CD8-positive, alpha-beta memory T cell (primary cell): ENCODE data around the gene MICU1. TPM values are rescaled to one million over a fixed set of nuclear protein-coding genes. Genes with fewer than 3 reads are reported as not detected.
A peak's percentile ranks its signal among the peaks of the same experiment; 100 is the strongest.
"Not testable (repeated sequence)": the region's sequence is repeated elsewhere in the genome, so short reads cannot be mapped to it uniquely, and the experiment has no call there.

ENCODE experiments used
- CTCF ChIA-PET: fragments of 350-600 bp; sonication (Branson Sonifier 250); formaldehyde crosslinking; loops from one replicate; lab custom pipeline; 2021; ENCODE audit warnings: antibody characterized with exemption; lab: Charles Lee
- POLR2A ChIA-PET: fragments of 350-600 bp; sonication (Branson Sonifier 250); formaldehyde crosslinking; loops from one replicate; lab custom pipeline; 2021; ENCODE audit warnings: antibody characterized with exemption; lab: Charles Lee
- DNase-seq, 5 donors: peaks; one replicate each; pipeline versions ENCODE4 v3.0.0 to v3.0.0-alpha.2; 2020 to 2022; ENCODE audit warnings: mixed read lengths in 1 of 5
- H3K27ac ChIP-seq: one replicate; pipeline ENCODE4 v1.7.0; 2013; ENCODE audit warnings: low read depth, mild to moderate bottlenecking, low read length, moderate library complexity
- H3K27me3 ChIP-seq: 2 replicates; pipeline ENCODE4 v1.7.0; 2013; ENCODE audit warnings: low read length, mild to moderate bottlenecking; ENCODE audit not compliant: insufficient read depth, poor library complexity, severe bottlenecking
- H3K36me3 ChIP-seq: 2 replicates; pipeline ENCODE4 v1.7.0; 2013; ENCODE audit warnings: mild to moderate bottlenecking, low read length, moderate library complexity; ENCODE audit not compliant: insufficient read depth
- H3K4me1 ChIP-seq: 2 replicates; pipeline ENCODE4 v1.7.0; 2013; ENCODE audit warnings: mild to moderate bottlenecking, low read length, moderate library complexity; ENCODE audit not compliant: insufficient read depth
- H3K4me3 ChIP-seq: 2 replicates; pipeline ENCODE4 v1.7.0; 2013; ENCODE audit warnings: mild to moderate bottlenecking, low read length
- H3K9me3 ChIP-seq: 2 replicates; pipeline ENCODE4 v1.7.0; 2013; ENCODE audit warnings: mild to moderate bottlenecking, low read length
- H3K27ac Mint-ChIP-seq, 8 donors: one replicate each; pipeline ENCODE4 v1.8.0; 2020 to 2021; ENCODE audit warnings: mixed read lengths in 8 of 8, mild to moderate bottlenecking in 6 of 8, inconsistent platforms in 3 of 8, moderate library complexity in 3 of 8
- H3K27me3 Mint-ChIP-seq, 2 donors: one replicate each; pipeline ENCODE4 v1.8.0; 2020 to 2021; ENCODE audit warnings: mixed read lengths in 2 of 2, mild to moderate bottlenecking in 1 of 2, moderate library complexity in 1 of 2
- H3K36me3 Mint-ChIP-seq, 3 donors: one replicate each; pipeline ENCODE4 v1.8.0; 2020 to 2021; ENCODE audit warnings: mixed read lengths in 3 of 3, inconsistent platforms in 1 of 3, mild to moderate bottlenecking in 1 of 3
- H3K4me1 Mint-ChIP-seq, 3 donors: one replicate each; pipeline ENCODE4 v1.8.0; 2020 to 2021; ENCODE audit warnings: mixed read lengths in 3 of 3, inconsistent platforms in 1 of 3, mild to moderate bottlenecking in 1 of 3
- H3K4me3 Mint-ChIP-seq, 7 donors: one replicate each; pipeline ENCODE4 v1.8.0; 2020 to 2021; ENCODE audit warnings: mixed read lengths in 7 of 7, mild to moderate bottlenecking in 6 of 7, moderate library complexity in 4 of 7, inconsistent platforms in 2 of 7
- H3K9me3 Mint-ChIP-seq, 5 donors: one replicate each; pipeline ENCODE4 v1.8.0; 2020 to 2022; ENCODE audit warnings: mixed read lengths in 5 of 5, mild to moderate bottlenecking in 3 of 5, moderate library complexity in 2 of 5, inconsistent platforms in 1 of 5
- polyA plus RNA-seq: library from polyadenylated mRNA; unstranded; fragments of 300-500 nt; fragmentation: Illumina TruSeq; gene quantifications from one replicate; pipeline ENCODE4 v1.2.3, GENCODE V29; 2021
- total RNA-seq, 2 experiments: library from RNA; stranded (reverse); gene quantifications; one replicate each; pipeline ENCODE4 v1.2.3, GENCODE V29; 2021

The MICU1 gene, protein sequence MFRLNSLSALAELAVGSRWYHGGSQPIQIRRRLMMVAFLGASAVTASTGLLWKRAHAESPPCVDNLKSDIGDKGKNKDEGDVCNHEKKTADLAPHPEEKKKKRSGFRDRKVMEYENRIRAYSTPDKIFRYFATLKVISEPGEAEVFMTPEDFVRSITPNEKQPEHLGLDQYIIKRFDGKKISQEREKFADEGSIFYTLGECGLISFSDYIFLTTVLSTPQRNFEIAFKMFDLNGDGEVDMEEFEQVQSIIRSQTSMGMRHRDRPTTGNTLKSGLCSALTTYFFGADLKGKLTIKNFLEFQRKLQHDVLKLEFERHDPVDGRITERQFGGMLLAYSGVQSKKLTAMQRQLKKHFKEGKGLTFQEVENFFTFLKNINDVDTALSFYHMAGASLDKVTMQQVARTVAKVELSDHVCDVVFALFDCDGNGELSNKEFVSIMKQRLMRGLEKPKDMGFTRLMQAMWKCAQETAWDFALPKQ
- total RNA-seq (10 to 100 TPM; 26.9 to 27.9 TPM), polyA plus RNA-seq (25.3 TPM)

DNA sequence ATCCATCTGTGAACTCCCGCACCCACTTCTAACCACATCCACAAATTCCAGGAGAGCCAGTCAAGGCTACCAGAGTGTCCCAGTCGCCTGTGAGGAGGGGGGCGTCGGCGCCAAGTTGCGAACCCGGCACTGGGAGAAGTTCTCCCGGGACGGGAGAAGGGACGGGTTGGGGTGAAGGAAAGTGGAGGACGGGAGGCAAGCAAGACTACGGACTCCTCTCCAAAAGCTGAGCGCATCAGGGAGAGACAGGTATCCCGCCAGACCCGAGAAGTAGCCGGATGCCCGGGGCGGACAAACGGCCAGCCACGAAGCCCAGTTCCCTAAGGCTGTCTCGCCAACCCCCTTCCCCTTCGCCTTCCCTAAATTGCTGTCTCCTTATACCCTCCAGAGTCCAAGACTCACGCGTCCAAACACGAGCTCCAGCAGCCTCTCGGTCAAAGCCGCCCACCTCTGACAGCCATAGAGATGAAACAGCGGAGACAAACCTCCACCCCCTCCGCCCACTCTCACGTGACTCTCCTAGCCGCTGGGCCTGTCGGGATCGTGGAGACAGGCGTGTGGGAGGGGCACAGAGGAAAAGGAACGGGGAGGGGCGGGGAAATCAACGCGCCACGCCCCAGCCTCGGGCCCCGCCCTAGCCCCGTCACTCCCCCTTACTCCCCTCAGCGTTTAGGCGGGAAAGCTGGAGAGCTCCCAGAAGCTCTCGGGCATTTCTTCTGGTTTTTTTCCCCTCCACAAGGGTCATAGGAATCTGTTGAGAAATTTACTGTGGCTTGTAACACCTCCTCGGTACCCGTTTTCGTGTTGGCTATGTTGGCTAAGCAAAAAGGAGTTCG, at the start of gene MICU1:
Gene MICU1 (minus strand): TSS at position 472 of the 836 bp plus-strand sequence. CDS start 59,286 bp downstream, outside the sequence.
- Histone ChIP-seq H3K36me3 (no peaks in the 10 kb centered on the region), H3K4me3 (peak within 1 kb of the TSS; percentile 85), H3K4me1 (peaks cover 18% of the 10 kb centered on the region), H3K27ac (peak within 1 kb of the TSS; percentile 68), H3K27me3 (no peaks in the 10 kb centered on the region), H3K9me3 (no peaks in the 10 kb centered on the region)
- DNase-seq: peak; percentile 87 to 94 (median 90)
- Mint-ChIP-seq H3K27me3 (no peaks in the 10 kb centered on the region), H3K9me3 (no peaks in the 10 kb centered on the region), H3K36me3 (peaks cover 0 to 9% (median 3%) of the 10 kb centered on the region in 3 donors), H3K4me1 (peaks cover 10 to 26% (median 23%) of the 10 kb centered on the region in 3 donors), H3K27ac (peak within 1 kb of the TSS; percentile 37 to 98 (median 95)), H3K4me3 (peak within 1 kb of the TSS; percentile 91 to 100 (median 99))
- POLR2A ChIA-PET: no interaction called here
- CTCF ChIA-PET: interaction anchor here (0.8 kb wide), 2 partner anchors 14 to 21 kb away, joined by 3 read pairs; no protein-coding TSS in a partner anchor

- H3K36me3 Mint-ChIP-seq, H3K36me3 ChIP-seq, DNase-seq, H3K4me1 ChIP-seq, H3K9me3 Mint-ChIP-seq, H3K4me3 ChIP-seq, H3K4me1 Mint-ChIP-seq, CTCF ChIA-PET, H3K27me3 Mint-ChIP-seq, H3K27ac Mint-ChIP-seq, H3K9me3 ChIP-seq, POLR2A ChIA-PET, H3K4me3 Mint-ChIP-seq, H3K27ac ChIP-seq, H3K27me3 ChIP-seq: not testable (repeated sequence)
These were observed 48.3 kb upstream of the MICU1 start for GRCh38 chr10:72674174-72674573.

GRCh38 chr10:72673280-72673679, 47.4 kb upstream of the MICU1 start:
- Histone ChIP-seq H3K27me3 (no peaks in the 10 kb centered on the region), H3K9me3 (no peaks in the 10 kb centered on the region), H3K36me3 (no peaks in the 10 kb centered on the region), H3K4me1 (no peaks in the 10 kb centered on the region), H3K27ac (no peak overlapping the region), H3K4me3 (no peak overlapping the region)
- CTCF ChIA-PET: no interaction called here
- peaks cover 0 to 3% (median 0%) of the 10 kb centered on the region in 5 donors for H3K9me3 Mint-ChIP-seq
- POLR2A ChIA-PET: no interaction called here
- H3K27ac Mint-ChIP-seq: no peak overlapping the region
- H3K4me1 Mint-ChIP-seq: peaks cover 0 to 5% (median 0%) of the 10 kb centered on the region in 3 donors
- no peak for DNase-seq
- no peak overlapping the region for H3K4me3 Mint-ChIP-seq
- H3K27me3 Mint-ChIP-seq: peaks cover under 1 to 5% of the 10 kb centered on the region in 2 donors
- no peaks in the 10 kb centered on the region for H3K36me3 Mint-ChIP-seq

DNA sequence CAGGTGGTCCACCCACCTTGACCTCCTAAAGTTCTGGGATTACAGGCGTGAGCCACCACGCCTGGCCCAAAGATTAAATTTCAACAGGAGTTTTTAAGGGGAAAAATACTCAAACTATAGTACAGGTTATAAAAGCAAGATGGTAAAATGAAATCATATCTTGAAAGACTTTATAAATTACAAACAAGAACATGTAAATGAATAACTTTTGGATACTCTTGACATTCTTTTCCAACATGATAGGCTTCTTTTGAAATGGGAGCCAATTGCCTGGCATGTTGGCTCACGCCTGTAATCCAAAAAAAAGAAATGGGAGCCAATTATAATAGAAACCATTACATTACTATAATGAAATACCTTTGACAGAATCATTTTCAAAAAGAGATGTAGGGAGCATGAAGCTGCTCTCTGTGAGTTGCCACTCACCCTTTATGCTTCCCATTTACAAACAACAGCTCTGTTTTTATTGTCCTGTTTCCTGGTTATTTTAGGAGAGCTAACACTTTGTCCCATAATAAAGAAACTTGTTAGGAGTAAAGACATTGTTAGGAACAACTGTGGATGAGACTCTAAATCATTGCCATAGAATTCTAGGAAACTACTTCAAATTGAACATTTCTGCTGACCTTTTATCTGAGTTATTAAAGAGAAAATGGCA, 41.5 kb upstream of the MICU1 start:
- Mint-ChIP-seq H3K9me3 (no peaks in the 10 kb centered on the region), H3K4me1 (no peaks in the 10 kb centered on the region), H3K27ac (no peak overlapping the region), H3K27me3 (peaks cover 3 to 10% of the 10 kb centered on the region in 2 donors), H3K36me3 (no peaks in the 10 kb centered on the region), H3K4me3 (no peak overlapping the region)
- ChIA-PET POLR2A (interaction anchor here (0.6 kb wide), 1 partner anchor 10 kb away, joined by 3 read pairs; no protein-coding TSS in a partner anchor), CTCF (no interaction called here)
- Histone ChIP-seq H3K27ac (no peak overlapping the region), H3K4me1 (no peaks in the 10 kb centered on the region), H3K4me3 (no peak overlapping the region), H3K36me3 (no peaks in the 10 kb centered on the region), H3K27me3 (no peaks in the 10 kb centered on the region), H3K9me3 (no peaks in the 10 kb centered on the region)
- DNase-seq: no peak

DNA sequence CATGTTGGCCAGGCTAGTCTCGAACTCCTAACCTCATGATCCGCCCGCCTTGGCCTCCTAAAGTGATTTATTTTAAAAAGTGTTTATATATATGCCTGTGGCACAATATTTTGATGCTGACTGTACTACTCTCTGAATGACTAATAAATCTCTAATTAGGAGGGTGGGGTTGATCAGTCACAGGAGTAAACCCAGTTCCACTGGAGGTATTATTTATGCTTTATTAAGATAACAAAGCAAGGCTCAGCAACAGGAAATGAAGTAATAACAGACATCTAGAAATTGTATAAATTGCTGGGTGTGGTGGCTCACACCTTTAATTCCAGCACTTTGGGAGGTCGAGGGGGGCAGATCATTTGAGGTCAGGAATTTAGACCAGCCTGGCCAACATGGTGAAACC, 40.0 kb upstream of the MICU1 start:
- H3K4me1 Mint-ChIP-seq: no peaks in the 10 kb centered on the region
- POLR2A ChIA-PET: no interaction called here
- H3K36me3 Mint-ChIP-seq: no peaks in the 10 kb centered on the region
- no peaks in the 10 kb centered on the region for H3K9me3 Mint-ChIP-seq
- H3K4me1 ChIP-seq: no peaks in the 10 kb centered on the region
- H3K27ac ChIP-seq: no peak overlapping the region
- CTCF ChIA-PET: no interaction called here
- H3K9me3 ChIP-seq: no peaks in the 10 kb centered on the region
- no peaks in the 10 kb centered on the region for H3K36me3 ChIP-seq
- H3K27me3 ChIP-seq: no peaks in the 10 kb centered on the region
- no peak for DNase-seq
- no peak overlapping the region for H3K4me3 Mint-ChIP-seq
- no peak overlapping the region for H3K27ac Mint-ChIP-seq
- peaks cover 3 to 6% of the 10 kb centered on the region in 2 donors for H3K27me3 Mint-ChIP-seq
- H3K4me3 ChIP-seq: no peak overlapping the region

DNA sequence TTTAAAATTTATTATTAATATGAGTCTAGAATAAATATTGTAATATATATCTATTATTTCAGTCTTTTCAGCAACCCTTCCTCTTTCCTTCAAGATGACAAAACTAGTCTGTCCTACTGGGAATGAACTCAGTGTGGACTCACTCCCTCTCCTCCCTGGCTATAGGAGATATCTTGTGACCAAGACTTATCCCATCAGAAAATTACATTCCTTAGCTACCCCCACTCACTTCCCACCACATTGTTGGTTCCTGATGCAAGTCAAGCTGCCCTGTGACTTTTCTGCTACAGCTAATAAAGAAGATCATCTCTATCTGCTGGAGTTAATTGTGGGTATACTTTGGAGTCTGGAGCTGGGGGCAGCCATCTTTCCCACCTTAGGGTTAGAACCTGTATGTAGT, 38.1 kb upstream of the MICU1 start:
- CTCF ChIA-PET: no interaction called here
- no peaks in the 10 kb centered on the region for H3K4me1 ChIP-seq

DNA sequence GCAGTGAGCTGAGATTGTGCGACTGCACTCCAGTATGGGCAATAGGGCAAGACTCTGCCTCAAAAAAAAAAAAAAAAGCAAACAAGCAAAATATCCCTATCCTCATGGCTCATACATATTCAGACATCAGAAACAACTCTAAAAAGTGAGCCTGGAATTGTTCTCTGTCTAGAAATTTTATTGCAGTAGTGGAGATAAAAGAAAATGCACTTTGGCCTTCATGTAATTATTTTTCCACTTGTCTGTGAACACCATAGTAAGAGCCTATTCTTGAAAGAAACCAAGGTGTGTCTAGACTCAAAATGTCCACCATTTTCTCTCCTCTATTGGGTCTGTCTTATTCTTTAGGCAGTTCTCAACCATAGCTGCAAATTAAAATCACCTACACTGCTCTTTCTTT, 35.6 kb upstream of the MICU1 start:
- Mint-ChIP-seq H3K27ac (no peak overlapping the region), H3K4me1 (no peaks in the 10 kb centered on the region), H3K36me3 (peaks cover 0 to 3% (median 0%) of the 10 kb centered on the region in 3 donors), H3K9me3 (no peaks in the 10 kb centered on the region), H3K4me3 (no peak overlapping the region), H3K27me3 (peaks cover 0 to 1% of the 10 kb centered on the region in 2 donors)
- POLR2A ChIA-PET: no interaction called here
- no peak overlapping the region for H3K27ac ChIP-seq
- H3K9me3 ChIP-seq: no peaks in the 10 kb centered on the region
- no peaks in the 10 kb centered on the region for H3K36me3 ChIP-seq
- H3K27me3 ChIP-seq: no peaks in the 10 kb centered on the region
- no peak overlapping the region for H3K4me3 ChIP-seq
- H3K4me1 ChIP-seq: no peaks in the 10 kb centered on the region
- CTCF ChIA-PET: no interaction called here
- DNase-seq: no peak

More for the DNA sequence above, 38.1 kb upstream of the MICU1 start:
- Histone ChIP-seq H3K36me3 (no peaks in the 10 kb centered on the region), H3K9me3 (no peaks in the 10 kb centered on the region), H3K27me3 (no peaks in the 10 kb centered on the region), H3K4me3 (no peak overlapping the region), H3K27ac (no peak overlapping the region)
- Mint-ChIP-seq H3K36me3 (peaks cover 0 to 3% (median 0%) of the 10 kb centered on the region in 3 donors), H3K9me3 (no peaks in the 10 kb centered on the region), H3K4me3 (no peak overlapping the region), H3K27me3 (peaks cover 3 to 6% of the 10 kb centered on the region in 2 donors), H3K4me1 (no peaks in the 10 kb centered on the region), H3K27ac (no peak overlapping the region)
- no peak for DNase-seq
- POLR2A ChIA-PET: no interaction called here
